Liver (tissue), 3 donors: Measurements from ENCODE around the gene PLEKHN1.

Source experiments
- ATF3 ChIP-seq: IDR thresholded peaks from 2 replicates; pipeline ENCODE4 v1.6.1; 2016; ENCODE audit warnings: antibody characterized with exemption
- CTCF ChIP-seq: fragments of 150-350 bp; IDR thresholded peaks from 2 replicates; pipeline ENCODE4 v1.5.1; 2017; ENCODE audit warnings: improper control_type of control experiment, low read depth, low read length; ENCODE audit not compliant: missing input control
- MAX ChIP-seq: IDR thresholded peaks from 2 replicates; pipeline ENCODE4 v1.6.1; 2016; ENCODE audit warnings: antibody characterized with exemption
- NR2F2 ChIP-seq: IDR thresholded peaks from 2 replicates; pipeline ENCODE4 v1.6.1; 2016; ENCODE audit warnings: antibody characterized with exemption
- REST ChIP-seq: IDR thresholded peaks from 2 replicates; pipeline ENCODE4 v1.6.1; 2016; ENCODE audit warnings: antibody characterized with exemption, mild to moderate bottlenecking
- SP1 ChIP-seq: IDR thresholded peaks from 2 replicates; pipeline ENCODE4 v1.6.1; 2018; ENCODE audit warnings: antibody characterized with exemption, mild to moderate bottlenecking
- donor health status: healthy.
- donor health status: healthy.

- no peak for TF ChIP-seq ATF3
- no peak for TF ChIP-seq MAX
- no peak for TF ChIP-seq CTCF
- TF ChIP-seq NR2F2 = no peak
- TF ChIP-seq SP1 = no peak
- TF ChIP-seq REST = no peak
These were observed 54.2 kb downstream of the PLEKHN1 start for GRCh38 chr1:1020415-1021009.
